Measurements from ENCODE around the gene SETD7.
A peak's percentile ranks its signal among the peaks of the same experiment; 100 is the strongest.
"Not testable (repeated sequence)": the region's sequence is repeated elsewhere in the genome, so short reads cannot be mapped to it uniquely, and the experiment has no call there.

The SETD7 gene

DNA sequence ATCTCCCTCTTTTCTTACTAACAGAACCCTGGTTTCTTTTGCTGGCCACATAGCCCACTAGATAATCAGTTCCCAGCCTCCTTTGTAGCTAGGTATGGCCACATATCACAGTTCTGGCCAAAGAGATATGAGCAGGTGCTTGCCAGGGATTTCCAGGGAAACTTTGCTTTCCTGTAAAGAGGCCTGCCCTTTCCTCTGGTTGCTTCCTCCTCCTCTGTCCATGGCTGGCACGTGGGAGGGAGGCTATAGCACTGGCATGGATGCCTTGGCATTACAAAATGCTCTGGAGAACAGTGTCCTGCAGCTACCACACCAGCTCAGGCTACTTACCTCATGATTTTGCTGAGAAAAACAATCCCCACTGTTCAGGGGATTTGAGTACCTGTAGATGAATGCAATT, 74.6 kb downstream of the SETD7 start:
- H3K27ac ChIP-seq: no peak overlapping the region
- no peak for DNase-seq (ENCODE audit: low read depth, low spot score)

DNA sequence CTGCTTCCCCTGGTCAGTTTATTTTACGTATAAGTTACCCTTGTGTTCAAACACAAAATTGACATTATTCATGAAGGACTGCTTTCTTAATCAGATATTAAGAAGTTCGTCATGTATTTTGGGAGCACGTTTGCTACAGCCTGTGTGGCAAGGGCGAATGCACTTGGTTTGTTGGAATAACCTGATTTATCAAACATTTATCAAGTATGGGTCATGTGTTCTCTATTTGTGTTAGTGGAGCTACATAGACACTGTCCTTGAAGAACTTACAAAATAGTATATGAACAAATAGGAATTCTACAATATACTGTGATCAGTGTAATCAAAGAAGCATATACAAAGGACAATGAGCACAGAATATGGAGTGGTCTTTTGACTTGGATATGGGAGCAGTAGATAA, 79.7 kb downstream of the SETD7 start:
- no peak overlapping the region for H3K27ac ChIP-seq
- DNase-seq (ENCODE audit: low read depth, low spot score): no peak

DNA sequence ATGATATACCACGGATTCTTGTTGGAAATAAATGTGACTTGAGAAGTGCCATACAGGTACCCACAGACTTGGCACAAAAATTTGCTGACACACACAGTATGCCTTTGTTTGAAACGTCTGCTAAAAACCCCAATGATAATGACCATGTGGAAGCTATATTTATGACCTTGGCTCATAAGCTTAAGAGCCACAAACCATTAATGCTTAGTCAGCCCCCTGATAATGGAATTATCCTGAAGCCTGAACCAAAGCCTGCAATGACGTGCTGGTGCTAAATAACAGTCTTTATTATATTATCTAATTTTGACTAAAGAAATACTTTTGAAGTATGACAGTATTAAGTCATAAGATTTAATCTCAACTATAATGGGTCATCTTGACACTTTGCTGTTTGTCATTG, 83.2 kb downstream of the SETD7 start:
- H3K27ac ChIP-seq: no peak overlapping the region
- no peak for DNase-seq (ENCODE audit: low read depth, low spot score)

DNA sequence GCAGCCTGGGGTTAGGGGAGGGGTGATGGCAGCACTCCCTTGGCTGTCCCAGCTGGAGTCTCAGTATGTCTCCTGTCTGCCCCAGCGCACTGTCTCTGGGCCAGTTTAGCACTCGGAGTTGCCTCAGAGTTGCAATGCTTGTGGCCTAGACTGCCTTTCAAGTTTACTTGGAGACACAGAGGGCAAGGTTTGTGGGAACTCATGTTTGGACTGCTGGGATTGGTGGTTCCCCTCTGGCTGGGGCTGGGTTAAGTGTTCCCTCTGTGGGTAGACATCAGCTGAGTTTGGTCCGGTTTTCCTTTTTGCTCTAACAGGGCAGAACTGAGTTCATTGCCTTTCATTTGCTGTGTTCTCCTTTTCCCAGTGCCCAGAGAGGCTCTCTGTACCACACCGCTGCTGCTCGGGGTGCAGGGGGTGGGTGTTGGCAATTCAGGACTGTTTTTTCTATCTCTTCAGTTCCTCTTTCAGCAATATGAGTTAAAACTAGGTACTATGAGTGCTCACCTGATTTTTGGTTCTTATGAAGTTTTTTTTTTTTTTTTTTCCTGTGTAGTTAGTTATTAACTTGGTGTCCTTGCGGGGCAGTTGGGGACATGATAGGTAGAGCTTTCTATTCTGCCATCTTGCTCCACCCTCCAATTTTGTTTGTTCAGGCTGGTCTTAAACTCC, 84.9 kb downstream of the SETD7 start:
- H3K27ac ChIP-seq: no peak overlapping the region
- DNase-seq (ENCODE audit: low read depth, low spot score): no peak

DNA sequence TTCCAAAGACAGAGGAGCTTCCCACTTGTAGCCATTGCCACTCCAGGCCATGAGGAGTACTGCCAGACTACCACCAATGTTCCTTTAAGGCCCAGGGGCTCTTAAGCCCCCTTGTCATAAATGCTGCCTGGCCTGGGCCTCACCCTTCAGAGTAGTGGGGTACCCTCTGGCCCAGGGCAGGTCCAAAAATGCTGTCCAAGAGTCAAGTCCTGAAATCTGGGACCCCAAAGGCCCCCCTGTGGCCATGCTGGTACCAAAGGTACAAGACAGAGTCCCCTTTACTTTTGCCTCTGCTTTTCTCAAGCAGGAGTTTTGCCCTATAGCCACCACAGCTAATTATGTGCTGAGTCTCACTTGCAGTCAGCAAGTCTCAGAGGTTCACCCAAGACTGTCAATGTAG, 85.7 kb downstream of the SETD7 start:
- DNase-seq (ENCODE audit: low read depth, low spot score): no peak
- H3K27ac ChIP-seq: no peak overlapping the region

DNA sequence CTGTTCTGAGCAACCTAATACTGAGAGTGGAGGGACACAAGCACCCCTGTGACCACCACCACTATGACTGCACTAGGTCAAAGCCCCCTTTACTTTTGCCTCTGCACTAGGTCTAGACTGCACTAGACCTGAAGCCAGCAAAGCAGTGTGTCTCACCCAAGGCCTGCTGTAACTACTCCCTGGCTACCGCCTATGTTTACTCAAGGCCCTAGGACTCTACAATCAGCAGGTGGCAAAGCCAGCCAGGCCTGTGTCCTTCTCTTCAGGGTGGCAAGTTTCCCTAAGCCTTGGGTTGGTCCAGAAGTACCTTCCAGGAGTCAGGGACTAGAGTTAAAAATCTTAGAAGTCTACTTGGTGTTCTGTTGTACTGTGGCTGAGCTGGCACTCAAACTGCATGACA, 86.2 kb downstream of the SETD7 start:
- no peak for DNase-seq (ENCODE audit: low read depth, low spot score)

DNA sequence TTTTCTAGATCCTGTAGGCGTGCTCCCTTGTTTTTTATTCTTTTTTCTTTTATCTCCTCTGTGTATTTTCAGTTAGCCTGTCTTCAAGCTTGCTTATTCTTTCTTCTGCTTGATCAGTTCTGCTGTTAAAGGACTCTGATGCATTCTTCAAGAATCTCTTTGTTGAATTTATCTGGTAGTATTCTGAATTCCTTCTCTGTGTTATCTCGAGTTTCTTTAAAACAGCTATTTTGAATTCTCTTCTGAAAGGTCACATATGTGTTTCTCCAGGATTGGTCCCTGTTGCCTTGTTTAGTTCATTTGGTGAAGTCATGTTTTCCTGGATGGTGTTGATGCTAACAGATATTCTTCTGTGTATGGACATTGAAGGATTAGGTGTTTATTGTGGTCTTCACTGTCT, 86.8 kb downstream of the SETD7 start:
- DNase-seq (ENCODE audit: low read depth, low spot score): no peak
- H3K27ac ChIP-seq: no peak overlapping the region

More for the DNA sequence above, 86.2 kb downstream of the SETD7 start:
- no peak overlapping the region for H3K27ac ChIP-seq

DNA sequence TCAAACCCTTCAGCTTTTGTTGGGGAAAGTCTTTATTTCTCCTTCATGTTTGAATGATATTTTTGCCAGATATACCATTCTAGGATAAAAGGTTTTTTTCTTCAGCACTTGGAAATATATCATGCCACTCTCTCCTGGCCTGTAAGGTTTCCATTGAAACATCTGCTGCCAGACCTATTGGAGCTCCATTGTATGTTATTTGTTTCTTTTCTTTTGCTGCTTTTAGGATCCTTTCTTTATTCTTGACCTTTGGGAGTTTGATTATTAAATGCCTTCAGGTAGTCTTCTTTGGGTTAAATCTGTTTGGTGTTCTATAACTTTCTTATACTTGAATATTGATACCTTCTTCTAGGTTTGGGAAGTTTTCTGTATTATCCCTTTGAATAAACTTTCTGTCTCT, 87.3 kb downstream of the SETD7 start:
- not testable (repeated sequence) for DNase-seq (ENCODE audit: low read depth, low spot score); H3K27ac ChIP-seq

DNA sequence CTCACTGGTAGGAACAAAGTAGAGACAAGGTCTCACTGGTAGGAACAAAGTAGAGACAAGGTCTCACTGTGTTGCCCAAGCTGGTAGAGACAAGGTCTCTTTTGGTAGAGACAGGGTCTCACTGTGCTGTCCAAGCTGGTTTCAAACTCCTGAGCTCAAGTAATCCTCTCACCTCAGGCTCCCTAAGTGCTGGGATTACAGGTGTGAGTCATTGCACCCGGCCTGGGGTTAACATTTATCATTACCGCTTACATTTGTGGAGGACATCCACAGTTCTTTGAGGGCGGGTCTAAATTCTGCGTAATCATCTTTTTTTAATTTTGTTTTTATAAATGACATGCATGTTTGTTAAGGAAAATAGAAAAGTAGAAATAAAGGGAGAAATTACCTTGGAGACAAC, 90.1 kb downstream of the SETD7 start:
- H3K27ac ChIP-seq: no peak overlapping the region
- no peak for DNase-seq (ENCODE audit: low read depth, low spot score)

DNA sequence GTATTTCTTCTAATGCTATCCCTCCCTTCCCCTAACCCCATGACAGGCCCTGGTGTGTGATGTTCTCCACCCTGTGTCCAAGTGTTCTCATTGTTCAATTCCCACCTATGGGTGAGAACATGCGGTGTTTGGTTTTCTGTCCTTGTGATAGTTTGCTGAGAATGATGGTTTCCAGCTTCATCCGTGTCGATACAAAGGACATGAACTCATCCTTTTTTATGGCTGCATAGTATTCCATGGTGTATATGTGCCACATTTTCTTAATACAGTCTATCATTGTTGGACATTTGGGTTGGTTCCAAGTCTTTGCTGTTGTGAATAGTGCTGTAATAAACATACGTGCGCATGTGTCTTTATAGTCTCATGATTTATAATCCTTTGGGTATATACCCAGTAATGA, 91.5 kb downstream of the SETD7 start:
- not testable (repeated sequence) for H3K27ac ChIP-seq; DNase-seq (ENCODE audit: low read depth, low spot score)

DNA sequence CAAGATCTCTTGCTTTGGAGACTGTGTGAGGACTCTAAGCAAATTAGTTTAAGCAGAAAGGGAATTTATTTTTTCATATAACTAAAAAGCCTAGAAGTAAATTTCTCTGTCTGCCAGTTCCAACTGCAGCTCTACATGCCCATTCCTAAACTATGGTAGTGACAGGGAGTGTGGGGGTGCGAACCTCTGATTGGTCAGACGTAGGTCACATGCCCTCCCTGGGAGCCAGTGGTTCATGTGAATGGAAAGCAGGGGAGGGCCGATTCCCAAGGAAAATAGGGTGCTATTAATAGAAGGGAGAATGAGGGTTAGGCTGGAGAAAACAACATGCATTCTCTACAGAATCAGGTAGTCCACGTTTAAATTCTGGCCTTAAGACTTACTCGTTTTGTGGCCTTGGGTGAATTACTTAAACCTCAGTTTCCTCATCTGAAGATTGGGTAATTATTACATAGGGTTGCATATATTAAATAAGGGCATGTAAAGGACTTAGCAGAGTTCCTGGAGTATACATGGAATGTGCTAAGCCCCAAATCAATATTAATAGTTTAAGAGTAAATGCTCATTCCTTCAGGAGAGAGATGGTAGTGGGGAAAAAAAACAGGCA, 94.9 kb downstream of the SETD7 start:
- DNase-seq (ENCODE audit: low read depth, low spot score): no peak

DNA sequence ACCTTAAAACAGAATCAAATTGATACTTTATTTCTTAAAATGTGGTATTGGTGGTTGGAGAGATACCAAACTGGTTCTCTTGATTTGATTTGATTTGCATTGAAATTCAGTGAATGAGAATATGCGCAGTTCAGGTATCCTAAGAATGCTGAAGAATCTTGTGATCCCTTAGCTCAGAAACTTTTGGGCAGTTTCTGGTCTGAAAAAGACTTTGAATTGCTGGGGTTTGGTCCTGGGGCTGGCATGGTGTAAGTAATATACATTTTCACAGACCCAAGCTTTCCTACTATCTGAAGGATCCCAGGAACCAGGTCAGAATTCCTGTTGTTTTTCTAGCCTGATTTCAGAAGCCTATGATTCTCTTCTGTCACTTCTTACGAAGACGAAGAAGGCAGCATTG, 95.5 kb downstream of the SETD7 start:
- H3K27ac ChIP-seq: no peak overlapping the region
- DNase-seq (ENCODE audit: low read depth, low spot score): no peak

More for the DNA sequence above, 94.9 kb downstream of the SETD7 start:
- H3K27ac ChIP-seq: no peak overlapping the region

DNA sequence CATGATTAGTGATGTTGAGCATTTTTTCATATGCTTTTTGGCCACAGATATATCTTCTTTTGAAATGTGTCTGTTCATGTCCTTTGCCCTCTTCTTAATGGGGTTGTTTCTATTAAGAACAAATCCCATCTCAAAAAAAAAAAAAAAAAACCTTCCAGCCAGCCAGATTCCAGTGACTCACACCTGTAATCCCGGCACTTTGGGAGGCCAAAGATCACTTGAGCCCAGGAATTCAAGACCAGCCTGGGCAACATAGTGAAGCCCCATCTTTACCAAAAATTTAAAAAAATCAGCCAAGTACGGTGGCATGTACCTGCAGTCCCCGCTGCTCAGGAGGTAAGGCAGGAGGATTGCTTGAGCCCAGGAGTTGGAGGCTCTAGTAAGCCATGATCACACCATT, 97.0 kb downstream of the SETD7 start:
- no peak overlapping the region for H3K27ac ChIP-seq
- DNase-seq (ENCODE audit: low read depth, low spot score): no peak

DNA sequence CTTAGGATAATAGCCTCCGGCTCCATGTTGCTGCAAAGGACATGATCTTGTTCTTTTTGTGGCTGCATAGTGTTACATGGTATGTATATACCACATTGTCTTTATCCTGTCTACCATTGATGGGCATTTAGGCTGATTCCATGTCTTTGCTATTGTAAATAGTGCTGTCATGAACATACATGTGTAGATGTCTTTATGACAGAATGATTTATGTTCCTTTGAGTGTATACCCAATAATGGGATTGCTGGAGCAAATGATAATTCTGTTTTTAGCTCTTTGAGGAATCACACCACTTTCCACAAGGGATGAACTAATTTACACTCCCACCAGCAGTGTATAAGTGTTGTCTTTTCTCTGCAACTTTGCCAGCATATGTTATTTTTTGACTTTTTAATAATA, 97.5 kb downstream of the SETD7 start:
- DNase-seq (ENCODE audit: low read depth, low spot score): no peak
- no peak overlapping the region for H3K27ac ChIP-seq

DNA sequence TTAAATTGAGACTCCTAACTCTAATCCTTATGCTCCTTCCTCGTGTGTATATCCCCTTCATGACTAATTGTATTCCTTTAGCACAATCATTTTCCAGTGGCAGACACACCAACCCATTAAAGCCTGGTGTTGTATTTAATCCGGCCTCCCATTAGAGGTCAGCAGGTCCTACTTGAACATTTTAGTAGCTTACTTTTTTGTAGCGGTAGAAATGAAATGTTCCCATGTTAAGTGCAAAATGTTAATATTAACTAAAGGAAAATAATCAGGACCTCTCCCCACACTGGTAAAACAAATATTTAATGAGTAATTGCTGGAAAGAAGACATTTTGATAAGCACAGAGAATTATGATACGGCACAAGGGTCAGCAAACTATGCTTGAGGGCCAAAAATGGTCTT, 98.7 kb downstream of the SETD7 start:
- DNase-seq (ENCODE audit: low read depth, low spot score): no peak
- H3K27ac ChIP-seq: no peak overlapping the region

DNA sequence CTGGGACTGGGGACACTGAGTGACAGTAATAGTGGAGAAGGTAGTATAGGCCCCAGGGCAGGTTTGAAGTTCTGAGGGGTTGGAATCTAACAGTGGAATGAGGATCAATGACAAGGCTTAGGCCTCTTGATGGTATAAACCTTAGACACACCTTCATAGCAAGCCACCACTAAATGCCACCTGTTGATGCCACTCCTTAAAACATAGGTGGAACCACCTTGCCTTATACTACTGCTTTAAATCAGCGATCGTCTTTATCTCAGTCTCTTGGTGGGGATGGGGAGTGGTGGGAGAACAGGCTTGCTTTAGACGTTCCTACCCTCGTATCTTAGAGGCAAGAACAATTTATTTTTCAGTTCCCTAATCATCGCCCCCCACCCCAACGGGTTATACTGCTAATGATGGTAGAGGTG, 100.9 kb downstream of the SETD7 start:
- no peak overlapping the region for H3K27ac ChIP-seq
- DNase-seq (ENCODE audit: low read depth, low spot score): no peak

DNA sequence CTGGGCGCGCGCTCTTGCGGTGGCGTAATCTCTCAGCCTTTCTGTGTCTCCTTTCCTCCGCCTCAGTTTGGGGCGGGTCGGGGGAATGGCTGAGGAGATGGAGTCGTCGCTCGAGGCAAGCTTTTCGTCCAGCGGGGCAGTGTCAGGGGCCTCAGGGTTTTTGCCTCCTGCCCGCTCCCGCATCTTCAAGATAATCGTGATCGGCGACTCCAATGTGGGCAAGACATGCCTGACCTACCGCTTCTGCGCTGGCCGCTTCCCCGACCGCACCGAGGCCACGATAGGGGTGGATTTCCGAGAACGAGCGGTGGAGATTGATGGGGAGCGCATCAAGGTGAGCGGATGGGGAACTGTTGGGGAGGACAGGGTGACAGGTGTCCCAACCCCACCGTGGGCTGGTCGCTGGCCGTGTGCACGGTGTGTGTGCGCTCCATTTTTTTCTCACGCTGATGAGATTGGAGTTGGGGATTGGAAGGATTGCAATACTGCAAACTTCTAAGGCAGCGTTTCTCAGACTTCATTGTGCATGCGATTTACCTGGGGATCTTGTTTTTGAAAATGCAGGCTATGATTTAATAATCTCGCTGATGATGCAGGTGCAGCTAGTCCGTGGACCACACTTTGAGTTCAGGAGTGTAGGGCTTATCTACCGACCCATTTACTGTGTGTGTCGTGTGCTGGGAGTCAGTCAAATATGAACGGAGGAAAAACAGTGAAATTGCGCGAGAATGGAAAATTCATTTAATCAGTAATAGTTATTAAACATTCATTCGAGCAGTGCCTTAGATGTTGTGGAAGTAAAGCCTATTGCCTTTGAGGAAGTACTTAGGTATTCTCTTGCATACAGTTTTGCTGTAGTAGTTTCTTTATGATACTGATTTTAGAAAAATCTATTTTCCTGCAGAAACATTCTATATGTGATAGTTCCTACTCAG, 101.6 kb downstream of the SETD7 start, which contains the start of gene RAB33B:
TSS of gene RAB33B (plus strand) at position 11 of the 935 bp plus-strand sequence. CDS start at position 86, 75 bp downstream.
- DNase-seq (ENCODE audit: low read depth, low spot score): no peak
- peak within 1 kb of the TSS; percentile 95 for H3K27ac ChIP-seq

DNA sequence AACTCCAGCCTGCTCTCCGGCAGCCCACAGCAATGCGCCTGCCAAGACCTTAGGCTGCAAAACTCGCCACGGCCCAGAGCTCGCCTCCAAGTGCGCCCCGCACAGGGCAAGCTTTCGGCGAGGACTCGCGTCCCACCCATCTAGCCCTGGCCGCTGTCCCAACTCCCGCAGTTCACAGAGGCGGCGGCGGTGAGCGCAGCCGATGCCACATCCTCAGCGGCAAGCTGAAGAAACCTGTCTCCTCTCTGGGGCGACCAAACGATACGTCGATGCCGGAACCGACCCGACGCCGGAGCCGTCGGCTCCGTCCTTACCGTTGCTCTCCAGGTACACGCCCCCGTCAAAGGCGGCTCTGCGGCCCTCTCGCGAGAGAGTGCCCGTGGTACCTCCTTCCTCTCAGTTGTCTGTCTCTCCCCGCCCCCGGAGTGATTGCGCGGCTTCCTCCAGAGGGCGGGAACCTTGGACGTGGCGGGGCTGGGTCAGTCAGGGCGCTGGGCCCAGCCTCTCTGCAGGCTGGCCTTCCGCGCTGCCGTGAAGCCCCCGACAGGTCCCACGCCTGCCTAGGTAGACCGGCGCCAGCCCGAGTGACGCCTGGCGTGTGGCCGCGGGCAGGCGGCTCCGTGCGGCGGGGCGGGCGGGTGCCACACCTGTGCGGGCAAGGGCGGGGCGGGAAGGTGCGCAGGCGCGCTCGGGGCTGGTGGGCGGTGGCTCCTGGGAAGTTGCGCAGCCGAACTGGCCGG, 102.5 kb downstream of the SETD7 start:
- H3K27ac ChIP-seq: peak overlapping the region; percentile 95
- peak; percentile 91 for DNase-seq (ENCODE audit: low read depth, low spot score)

DNA sequence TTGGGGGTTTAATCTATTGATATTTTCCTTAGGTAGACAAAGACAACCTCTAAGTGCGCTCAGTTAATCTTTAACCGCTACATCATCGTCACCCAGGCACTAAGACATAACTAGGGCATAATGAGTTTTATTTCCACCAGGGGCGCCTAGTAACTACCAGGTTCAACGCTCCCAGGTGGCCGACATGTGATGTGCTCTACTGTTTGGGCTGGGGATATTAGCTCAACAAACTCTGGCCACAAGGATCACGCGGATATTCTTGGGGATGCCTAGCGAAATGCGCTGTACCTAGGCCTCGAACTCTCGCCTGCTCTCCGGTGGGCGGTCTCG, 103.0 kb downstream of the SETD7 start:
- DNase-seq (ENCODE audit: low read depth, low spot score): peak; percentile 36
- H3K27ac ChIP-seq: peak overlapping the region; percentile 95

DNA sequence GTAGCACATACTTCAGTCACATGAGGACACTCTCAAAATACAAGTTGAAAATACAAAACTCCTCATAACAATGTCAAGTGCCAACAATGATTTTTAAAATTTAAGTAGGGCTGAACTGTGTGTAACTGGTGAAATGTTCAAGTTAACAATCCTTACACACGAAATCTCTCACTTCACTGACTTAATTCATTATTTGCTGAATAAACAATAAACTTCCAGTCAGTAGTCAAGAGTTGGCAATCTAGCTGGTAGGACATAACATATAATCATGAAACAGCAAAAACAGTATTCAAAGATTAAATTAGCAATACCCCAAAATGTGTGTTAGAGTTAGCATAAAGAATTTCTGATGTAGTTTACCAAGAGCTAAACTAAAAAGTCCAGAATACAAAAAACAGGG, 104.0 kb downstream of the SETD7 start:
- DNase-seq (ENCODE audit: low read depth, low spot score): no peak
- peak overlapping the region; percentile 95 for H3K27ac ChIP-seq

DNA sequence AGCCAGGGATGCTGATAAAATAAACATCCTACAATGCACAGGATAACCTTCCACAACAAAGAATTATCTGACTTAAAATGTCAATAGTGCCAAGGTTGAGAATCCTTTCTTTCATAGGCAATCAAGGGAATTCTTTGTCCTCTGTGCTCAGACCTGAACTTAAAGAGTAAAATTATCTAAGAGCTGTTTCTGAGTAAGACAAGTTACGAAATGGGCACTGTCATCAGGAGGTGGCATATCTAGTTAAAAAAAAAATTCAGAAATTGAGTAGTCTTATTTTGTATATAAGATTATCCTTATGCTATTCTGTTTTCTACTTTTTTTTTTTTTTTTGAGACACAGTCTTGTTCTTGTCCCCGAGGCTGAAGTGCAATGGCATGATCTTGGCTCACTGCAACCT, 105.4 kb downstream of the SETD7 start:
- H3K27ac ChIP-seq: no peak overlapping the region
- DNase-seq (ENCODE audit: low read depth, low spot score): no peak
